OCI-LY3 (cell line): Measurements from ENCODE around the gene ZNF287.

Source experiments
- CTCF ChIP-seq: fragments of 200-600, 300-600 bp; sonication (generic); IDR thresholded peaks from 2 replicates; pipeline ENCODE4 v1.5.1; 2014; ENCODE audit warnings: antibody characterized with exemption, low read length, low read depth
- EZH2phosphoT487 ChIP-seq: fragments of 200-600 bp; shearing (Covaris generic); IDR thresholded peaks from 2 replicates; pipeline ENCODE4 v1.6.1; 2018; ENCODE audit warnings: antibody characterized with exemption, mixed run types, low read depth

- TF ChIP-seq CTCF = no peak
- no peak for TF ChIP-seq EZH2phosphoT487
These were observed 331 bp upstream of the ZNF287 start for GRCh38 chr17:16569358-16569712.
